ENCODE data around the gene IDH3A.

Gene IDH3A

DNA sequence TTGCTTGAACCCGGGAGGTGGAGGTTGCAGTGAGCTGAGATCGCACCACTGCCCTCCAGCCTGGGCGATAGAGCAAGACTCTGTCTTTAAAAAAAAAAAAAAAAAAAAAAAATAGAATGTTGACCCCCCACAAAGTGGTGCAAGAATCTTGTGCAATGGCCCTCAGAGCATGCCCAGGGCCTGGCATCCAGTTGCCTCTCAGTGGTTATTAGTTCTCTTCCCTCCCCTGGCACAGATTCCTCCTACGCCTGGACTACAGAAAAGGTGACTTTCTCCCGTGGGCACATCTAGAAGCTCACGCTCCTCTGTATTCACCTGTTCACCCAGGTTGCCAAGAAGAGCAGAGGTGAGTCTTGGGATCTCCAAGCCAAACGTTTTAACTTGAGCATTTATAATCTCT is 48.5 kb downstream of the IDH3A start:
- H3K27ac Mint-ChIP-seq: no peak overlapping the region
- H3K4me1 Mint-ChIP-seq: no peaks in the 10 kb centered on the region
- DNase-seq (ENCODE audit: low spot score in 2 of 2): no peak

DNA sequence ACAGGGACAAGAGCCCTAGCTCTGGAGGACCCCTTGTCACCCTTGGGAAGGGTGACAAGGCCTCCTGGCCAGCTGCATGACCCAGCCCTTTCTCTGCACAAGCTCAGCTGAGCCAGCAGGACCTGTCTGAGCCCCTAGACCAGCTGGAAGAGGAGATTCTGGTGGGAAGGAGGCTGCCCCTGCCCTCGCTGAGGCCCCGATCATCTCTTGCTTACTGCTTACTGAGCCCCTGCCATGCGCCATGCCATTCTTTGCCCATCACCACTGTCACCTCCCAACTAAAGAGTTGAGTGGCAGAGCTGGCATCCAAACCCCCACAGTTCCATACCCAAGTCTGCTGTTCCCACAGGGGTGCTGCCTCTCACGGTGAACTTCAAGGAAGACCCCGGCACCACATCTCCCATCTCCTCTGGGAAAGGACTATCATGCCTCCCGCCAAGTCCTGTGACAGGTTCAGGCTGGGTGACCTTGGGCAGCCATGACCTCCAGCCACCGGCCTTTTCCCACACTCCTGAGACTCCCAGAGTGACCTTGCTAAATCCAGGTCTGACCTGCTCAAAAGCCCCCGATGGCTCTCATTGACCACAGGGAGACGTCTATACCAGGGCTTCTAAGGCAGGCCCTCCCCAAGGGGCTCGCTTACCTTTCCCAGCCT is 51.2 kb downstream of the IDH3A start:
- H3K4me3 Mint-ChIP-seq: no peak overlapping the region
- DNase-seq (ENCODE audit: low spot score in 2 of 2): no peak

More for the DNA sequence above, 48.5 kb downstream of the IDH3A start:
- no peak overlapping the region for H3K4me3 Mint-ChIP-seq
- ATAC-seq: no peak
- H3K36me3 Mint-ChIP-seq: no peaks in the 10 kb centered on the region
- no peaks in the 10 kb centered on the region for H3K9me3 Mint-ChIP-seq

DNA sequence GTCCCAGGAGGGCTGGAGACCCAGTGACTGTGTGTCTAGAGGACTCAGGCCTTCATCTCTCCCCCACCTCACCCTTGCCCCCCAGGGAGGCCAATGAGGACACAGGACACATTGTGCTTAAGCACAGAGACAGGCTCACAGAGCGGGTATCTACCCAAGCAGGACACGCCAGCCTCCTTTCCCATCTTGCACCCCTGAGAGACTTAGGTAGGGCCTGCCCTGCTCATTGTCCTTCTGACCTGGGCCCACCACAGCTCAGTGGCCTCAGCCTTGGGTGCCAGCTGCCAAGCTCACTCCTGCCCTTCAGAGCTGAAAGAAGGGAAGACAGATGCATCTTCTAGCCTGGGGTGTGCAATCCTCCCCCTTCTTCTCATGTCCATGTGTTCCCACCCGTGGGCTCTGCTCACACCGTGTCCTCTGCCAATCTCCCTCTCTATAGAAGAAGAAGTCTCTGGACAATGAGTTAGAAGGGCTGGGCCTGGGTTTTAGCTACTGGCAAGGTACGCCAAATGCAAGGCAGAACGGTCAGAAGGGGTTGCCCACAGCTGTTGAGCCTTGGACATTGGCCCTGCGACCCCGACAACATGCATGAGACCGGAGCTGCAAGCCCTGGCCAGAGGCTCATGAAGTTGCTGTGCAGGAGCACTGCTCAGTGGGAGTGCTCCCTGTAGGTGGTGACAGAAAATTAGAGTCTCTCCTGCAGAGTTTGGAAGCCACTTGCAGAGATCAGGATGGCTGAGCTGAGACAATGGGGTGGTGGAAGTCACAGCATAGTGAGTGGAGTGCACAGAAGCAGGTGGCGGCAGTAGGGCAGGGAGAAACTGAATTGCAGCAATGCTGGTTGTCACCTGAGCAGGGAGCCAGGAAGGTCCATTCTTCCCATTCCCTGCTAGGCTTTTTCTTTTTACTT is 52.4 kb downstream of the IDH3A start:
- H3K36me3 Mint-ChIP-seq: no peaks in the 10 kb centered on the region
- H3K9me3 Mint-ChIP-seq: no peaks in the 10 kb centered on the region
- ATAC-seq (no peak), DNase-seq (ENCODE audit: low spot score in 2 of 2) (no peak)
- H3K27ac Mint-ChIP-seq: no peak overlapping the region
- no peaks in the 10 kb centered on the region for H3K4me1 Mint-ChIP-seq
- H3K4me3 Mint-ChIP-seq: no peak overlapping the region

More for the DNA sequence above, 51.2 kb downstream of the IDH3A start:
- Mint-ChIP-seq H3K4me1 (no peaks in the 10 kb centered on the region), H3K9me3 (no peaks in the 10 kb centered on the region), H3K36me3 (no peaks in the 10 kb centered on the region), H3K27ac (no peak overlapping the region)
- ATAC-seq: no peak

DNA sequence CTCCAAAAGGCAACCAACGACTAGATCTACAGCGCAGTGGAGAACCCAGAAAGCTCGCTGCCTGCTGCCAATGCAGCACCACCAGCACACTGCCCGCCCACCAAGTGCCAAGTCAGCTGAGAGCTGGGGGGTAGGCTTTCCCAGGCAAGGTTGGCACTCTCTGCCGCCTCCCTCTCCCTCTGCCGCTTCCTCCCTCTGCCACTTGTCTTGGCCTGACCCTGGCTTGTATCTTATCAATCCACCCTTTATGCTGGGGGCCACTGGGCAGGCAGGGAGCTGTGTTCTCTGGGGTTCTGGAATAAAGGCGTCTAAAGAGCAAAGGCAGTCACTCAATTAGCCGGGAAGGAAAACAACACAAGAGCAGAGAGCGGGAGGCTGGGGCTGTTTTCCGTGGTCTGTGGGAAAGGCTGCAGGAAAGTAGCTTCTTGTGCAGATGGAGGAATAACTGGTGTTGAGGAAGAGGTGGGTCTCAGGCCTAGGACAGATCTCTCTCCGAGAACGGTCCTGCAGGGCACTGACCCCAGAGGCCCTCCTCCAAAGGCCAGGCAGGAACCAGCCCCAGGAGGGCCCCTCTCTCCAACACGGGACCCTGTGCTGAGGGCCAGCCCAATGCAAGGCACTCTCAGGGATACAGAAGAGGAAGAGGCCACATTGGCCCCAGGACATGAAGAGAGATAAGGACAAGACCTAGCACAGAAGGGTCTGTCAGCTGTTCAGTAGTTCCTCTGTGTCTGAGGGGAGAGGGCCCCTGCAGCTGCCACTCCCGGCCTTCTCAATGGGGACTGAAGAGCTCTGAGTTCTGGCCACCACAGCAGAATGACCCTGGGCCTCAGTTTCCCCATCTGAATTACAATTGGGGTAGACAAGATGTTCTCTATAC is 54.4 kb downstream of the IDH3A start:
- Mint-ChIP-seq H3K4me1 (no peaks in the 10 kb centered on the region), H3K27ac (peak overlapping the region; percentile 2), H3K4me3 (no peak overlapping the region), H3K36me3 (no peaks in the 10 kb centered on the region), H3K9me3 (no peaks in the 10 kb centered on the region)
- DNase-seq (ENCODE audit: low spot score in 2 of 2) (no peak), ATAC-seq (no peak)

DNA sequence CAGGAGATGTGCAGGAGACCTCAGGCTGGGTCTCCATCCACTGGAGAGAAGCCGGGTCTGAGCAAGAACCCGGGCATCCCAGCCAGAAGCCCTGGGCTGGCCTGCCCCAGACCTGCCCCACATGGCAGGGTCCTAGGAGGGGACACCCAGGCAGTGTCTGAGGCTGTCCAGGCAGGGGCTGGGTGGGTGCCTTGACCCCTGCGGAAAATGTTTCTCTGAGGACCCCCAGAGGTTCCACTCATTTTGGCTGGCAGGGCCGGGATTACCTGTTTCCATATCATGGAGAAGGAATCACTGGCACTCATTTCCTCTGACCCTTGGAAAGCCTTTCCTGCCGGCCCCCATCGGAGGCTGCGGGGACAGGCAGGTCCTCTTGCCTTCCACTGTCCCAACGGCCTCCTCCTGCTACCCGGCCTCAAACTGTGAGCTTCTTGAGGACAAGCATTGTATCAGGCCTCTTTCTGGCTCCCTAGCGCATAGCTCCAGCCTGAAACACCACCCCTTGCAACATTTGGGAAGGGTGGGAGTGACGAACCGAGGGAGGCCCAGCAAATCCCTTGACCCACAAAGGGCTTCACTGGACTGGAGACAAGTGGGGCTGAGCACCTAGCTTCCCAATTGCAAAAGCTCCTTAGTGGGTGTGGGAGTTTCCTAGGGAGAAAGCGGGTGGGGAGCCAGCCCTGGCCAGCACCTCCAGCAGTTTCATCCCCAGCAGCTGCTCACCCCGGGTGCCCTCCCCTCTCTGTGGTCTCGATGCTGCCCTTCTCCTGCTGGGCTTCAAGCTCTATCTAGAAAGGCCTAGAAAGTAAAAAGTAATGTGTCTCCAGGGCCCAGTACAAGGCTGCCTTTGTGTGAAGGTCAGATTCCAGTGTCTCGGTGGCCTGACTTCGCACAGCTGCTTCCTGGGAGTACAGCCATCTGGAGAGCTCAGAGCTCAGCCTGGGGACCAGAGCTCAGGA is 55.5 kb downstream of the IDH3A start:
- Mint-ChIP-seq H3K27ac (no peak overlapping the region), H3K36me3 (no peaks in the 10 kb centered on the region), H3K4me1 (no peaks in the 10 kb centered on the region), H3K4me3 (no peak overlapping the region), H3K9me3 (no peaks in the 10 kb centered on the region)
- DNase-seq (ENCODE audit: low spot score in 2 of 2) (peak in 1 of 2 donors; percentile 40), ATAC-seq (no peak)

DNA sequence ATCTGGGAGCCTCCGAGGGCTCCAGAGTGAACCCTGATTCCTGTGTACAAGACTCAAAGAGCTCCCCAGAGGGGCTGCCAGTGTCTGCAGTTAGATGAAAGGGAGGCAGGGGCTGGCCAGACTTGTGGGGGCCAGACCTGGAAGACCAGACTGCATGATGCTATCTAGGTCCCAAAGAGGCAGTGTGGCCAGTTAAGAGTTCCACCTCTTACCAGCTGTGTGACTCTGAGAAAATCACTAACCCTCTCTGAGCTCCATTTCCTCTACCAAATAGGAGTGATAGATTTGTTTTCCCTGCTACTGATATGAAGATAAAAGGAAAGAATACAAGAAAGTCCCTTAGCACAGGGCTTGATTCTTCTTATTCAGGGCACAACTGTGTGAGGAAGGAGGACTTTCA is 56.2 kb downstream of the IDH3A start:
- no peaks in the 10 kb centered on the region for H3K9me3 Mint-ChIP-seq
- H3K4me1 Mint-ChIP-seq: no peaks in the 10 kb centered on the region
- H3K4me3 Mint-ChIP-seq: no peak overlapping the region
- H3K27ac Mint-ChIP-seq: peak overlapping the region; percentile 45
- no peaks in the 10 kb centered on the region for H3K36me3 Mint-ChIP-seq
- ATAC-seq (no peak), DNase-seq (ENCODE audit: low spot score in 2 of 2) (peak in 1 of 2 donors; percentile 25)

DNA sequence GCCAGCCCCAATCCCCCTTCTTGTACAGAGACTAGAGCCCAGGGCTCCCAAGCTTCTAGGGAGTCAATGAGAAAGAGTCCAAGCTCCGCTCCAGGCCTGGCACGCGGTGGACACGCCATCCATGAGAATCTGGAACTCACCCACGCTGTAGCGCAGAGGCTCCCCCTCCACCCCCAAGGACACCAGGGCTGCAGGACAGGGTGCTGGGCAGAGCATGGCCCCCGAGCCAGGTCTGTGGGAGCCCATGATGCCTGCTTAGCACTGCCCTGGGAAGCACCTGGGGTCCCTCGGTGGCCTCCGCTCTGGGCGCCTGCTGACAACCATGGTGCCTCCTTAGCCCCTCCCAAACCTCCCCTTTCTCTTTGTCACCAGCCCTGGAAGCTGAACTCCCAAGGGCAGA is 56.7 kb downstream of the IDH3A start:
- DNase-seq (ENCODE audit: low spot score in 2 of 2) (peak in 1 of 2 donors; percentile 46), ATAC-seq (no peak)
- Mint-ChIP-seq H3K4me3 (no peak overlapping the region), H3K27ac (peak overlapping the region; percentile 45), H3K4me1 (no peaks in the 10 kb centered on the region), H3K36me3 (no peaks in the 10 kb centered on the region), H3K9me3 (no peaks in the 10 kb centered on the region)

DNA sequence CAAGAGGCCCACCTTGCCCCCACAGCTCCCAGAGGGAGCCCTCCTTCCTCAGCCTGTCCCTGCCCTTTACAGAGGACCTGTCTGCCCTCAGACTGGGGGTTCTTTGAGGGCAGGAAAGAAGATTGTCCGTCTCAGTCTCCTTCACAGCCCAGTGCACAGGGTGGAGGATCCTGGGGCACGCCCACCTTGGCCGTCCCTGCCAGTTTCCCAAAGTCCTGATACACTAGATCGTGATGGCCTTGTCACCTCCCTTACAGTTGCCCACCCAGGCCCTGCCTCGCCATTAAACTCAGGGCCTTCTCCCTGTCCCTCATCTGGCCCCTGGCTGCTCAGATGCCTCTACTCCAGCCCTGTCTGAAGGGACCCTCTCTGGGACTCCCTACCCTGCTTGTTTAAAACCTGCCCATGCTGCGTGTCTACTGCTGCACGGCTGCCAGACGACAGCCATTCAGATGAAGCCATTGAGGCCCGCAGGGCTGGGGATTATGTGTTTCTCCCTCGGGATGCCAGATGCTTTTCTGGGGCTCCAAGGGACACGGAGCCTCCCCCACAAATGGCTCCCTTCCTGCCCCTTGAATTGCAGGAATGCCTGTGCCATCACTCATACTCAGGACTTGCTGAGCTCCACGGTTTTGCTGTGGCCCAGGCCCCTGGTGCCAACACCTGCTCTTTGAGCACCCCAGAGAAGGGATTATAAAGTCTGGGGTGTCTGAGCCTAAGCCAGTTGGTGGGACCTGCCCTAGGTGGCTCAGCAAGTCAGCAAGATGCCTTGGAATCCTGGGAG is 57.4 kb downstream of the IDH3A start:
- H3K36me3 Mint-ChIP-seq: no peaks in the 10 kb centered on the region
- ATAC-seq: no peak
- no peaks in the 10 kb centered on the region for H3K4me1 Mint-ChIP-seq
- no peak overlapping the region for H3K4me3 Mint-ChIP-seq
- H3K9me3 Mint-ChIP-seq: no peaks in the 10 kb centered on the region
- H3K27ac Mint-ChIP-seq: peak overlapping the region; percentile 45
- DNase-seq (ENCODE audit: low spot score in 2 of 2): peak in 1 of 2 donors; percentile 33

DNA sequence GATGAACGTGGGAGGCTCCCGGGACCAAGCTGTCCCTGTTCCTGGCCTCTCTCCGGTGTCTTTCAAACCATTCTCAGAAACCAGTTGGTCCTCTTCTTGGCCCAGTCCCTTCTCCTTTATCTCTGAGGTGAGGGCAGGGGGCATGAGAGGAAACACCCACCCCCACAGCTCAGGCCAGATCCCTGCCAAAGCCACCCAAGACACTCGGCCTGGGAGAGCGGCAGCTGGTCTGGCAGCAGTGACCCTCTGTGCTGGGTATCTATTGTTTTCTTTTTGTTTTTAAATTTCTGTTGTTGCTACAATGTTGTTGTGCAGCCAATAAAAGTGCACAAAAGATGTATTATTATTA is 57.9 kb downstream of the IDH3A start:
- H3K36me3 Mint-ChIP-seq: no peaks in the 10 kb centered on the region
- no peaks in the 10 kb centered on the region for H3K9me3 Mint-ChIP-seq
- no peak overlapping the region for H3K4me3 Mint-ChIP-seq
- DNase-seq (ENCODE audit: low spot score in 2 of 2) (no peak), ATAC-seq (no peak)
- no peak overlapping the region for H3K27ac Mint-ChIP-seq
- H3K4me1 Mint-ChIP-seq: no peaks in the 10 kb centered on the region

DNA sequence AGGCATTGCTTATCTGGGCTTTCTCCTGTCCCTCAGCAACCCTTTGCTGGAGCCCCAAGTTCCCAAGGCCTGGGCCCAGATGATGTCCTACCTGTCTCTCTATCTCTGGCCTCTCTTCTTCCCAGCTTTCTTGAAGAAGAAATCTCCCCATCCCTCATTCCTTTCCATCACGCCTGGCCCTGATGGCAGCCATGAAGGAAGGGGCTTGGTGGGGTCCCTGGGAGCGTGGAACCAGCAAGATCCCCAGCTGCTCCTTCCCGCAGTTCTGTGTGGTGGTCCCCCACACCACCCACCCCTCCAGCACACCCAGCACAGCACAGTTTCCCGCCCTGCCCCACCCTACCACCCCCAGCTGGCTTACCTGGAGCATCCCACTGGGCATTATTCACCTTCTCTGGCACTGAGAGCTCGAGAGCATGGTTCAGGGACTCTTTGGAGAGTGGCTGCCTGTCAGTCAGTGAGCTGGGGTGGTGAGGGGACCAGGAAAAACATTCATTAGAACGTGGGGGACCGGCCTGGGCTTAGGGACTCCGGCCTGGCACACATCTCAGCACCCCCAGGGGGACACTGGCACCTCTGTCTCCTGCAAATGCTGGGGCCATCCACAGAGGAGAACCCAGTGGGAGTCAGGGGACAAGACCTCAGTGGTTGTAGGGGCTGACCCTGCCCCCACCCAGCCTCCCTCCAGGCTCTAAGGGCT is 58.6 kb downstream of the IDH3A start:
- no peaks in the 10 kb centered on the region for H3K36me3 Mint-ChIP-seq
- DNase-seq (ENCODE audit: low spot score in 2 of 2): peak in 1 of 2 donors; percentile 22
- H3K4me3 Mint-ChIP-seq: no peak overlapping the region
- no peak for ATAC-seq
- H3K9me3 Mint-ChIP-seq: no peaks in the 10 kb centered on the region
- no peak overlapping the region for H3K27ac Mint-ChIP-seq
- H3K4me1 Mint-ChIP-seq: no peaks in the 10 kb centered on the region

DNA sequence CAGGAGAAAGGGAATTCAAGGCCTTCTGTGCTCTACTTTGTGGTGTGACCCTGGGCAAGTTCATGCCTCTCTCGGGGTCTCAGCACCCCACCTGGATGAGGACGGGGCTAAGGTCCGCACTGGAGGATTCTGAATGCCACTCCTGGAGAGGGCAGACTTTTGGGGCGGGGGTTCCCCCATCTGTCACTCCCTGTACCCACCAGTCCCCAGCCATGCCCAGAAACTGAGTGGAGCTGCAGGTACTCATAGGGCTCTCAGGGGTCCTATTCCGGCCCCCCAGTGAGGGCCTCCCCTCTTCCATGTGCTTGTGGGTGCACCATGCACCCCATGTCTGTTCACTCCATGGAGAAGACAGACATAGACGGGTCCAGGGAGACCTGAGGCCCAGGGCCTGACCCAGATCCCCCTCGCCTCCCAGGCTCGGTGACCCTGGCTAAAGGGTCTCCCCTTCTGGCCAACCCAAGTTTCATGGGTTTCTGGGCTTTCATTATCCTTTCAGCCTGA is 59.2 kb downstream of the IDH3A start:
- DNase-seq (ENCODE audit: low spot score in 2 of 2) (peak in 1 of 2 donors; percentile 38), ATAC-seq (no peak)
- no peak overlapping the region for H3K27ac Mint-ChIP-seq
- no peaks in the 10 kb centered on the region for H3K4me1 Mint-ChIP-seq
- H3K9me3 Mint-ChIP-seq: no peaks in the 10 kb centered on the region
- H3K4me3 Mint-ChIP-seq: no peak overlapping the region
- no peaks in the 10 kb centered on the region for H3K36me3 Mint-ChIP-seq

DNA sequence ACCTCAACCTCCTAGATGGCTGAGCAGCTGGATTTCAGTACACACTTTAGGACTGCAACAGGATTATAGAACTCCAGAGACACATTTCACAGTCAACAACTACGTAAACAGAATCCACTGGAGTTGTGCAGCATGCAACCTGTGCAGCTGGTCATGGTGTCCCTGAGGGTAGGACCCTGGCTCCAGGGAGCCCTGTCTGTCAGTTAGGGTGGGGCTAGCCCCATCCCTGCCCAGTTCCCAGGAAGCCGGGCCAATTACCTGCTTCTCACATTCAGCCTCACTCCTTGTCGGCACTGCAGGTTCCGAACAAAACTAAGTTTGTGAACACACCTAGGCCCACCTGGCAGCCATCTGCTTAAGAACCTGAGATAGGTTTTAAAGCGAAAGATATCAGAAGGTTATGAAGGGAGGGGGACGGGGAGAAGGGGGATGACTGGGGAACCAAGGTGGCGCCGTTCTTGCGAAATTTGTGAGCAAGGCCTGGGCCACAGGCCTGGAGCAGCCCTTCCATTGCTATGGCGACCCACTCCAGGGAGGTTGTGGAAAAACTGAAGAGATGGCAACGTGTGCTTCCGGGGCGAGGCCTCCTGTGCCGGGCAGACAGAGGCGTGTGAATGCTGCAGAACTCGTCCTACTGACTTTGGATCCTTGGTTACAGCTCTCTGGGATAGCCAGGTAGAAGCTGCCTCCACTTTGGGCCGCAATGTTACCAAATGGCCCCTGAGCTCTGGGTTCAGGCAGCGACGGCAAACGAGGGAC is 59.9 kb downstream of the IDH3A start:
- no peak overlapping the region for H3K27ac Mint-ChIP-seq
- ATAC-seq (no peak), DNase-seq (ENCODE audit: low spot score in 2 of 2) (peak in 1 of 2 donors; percentile 34)
- H3K4me1 Mint-ChIP-seq: no peaks in the 10 kb centered on the region
- no peaks in the 10 kb centered on the region for H3K9me3 Mint-ChIP-seq
- no peak overlapping the region for H3K4me3 Mint-ChIP-seq
- no peaks in the 10 kb centered on the region for H3K36me3 Mint-ChIP-seq

All from stimulated activated effector memory CD8-positive, alpha-beta T cell treated with anti-CD3 and anti-CD28 coated beads, Interleukin-12 subunit alpha, Interleukin-12 subunit beta, amount 100 ng/mL, for 72 hours (primary cell).